HG02642 (cell line): Measurements from ENCODE around the gene DTYMK.

Experiments
- ATAC-seq: cut with Tn5 transposase; IDR thresholded peaks from one replicate; pipeline ENCODE4 v1.9.1; 2021; ENCODE audit warnings: mild to moderate bottlenecking; ENCODE audit not compliant: unreplicated experiment, poor library complexity

Gene DTYMK

GRCh38 chr2:241629762-241630435 lies 56.7 kb downstream of the DTYMK start:
- ATAC-seq = no peak

GRCh38 chr2:241627675-241628074 lies 58.9 kb downstream of the DTYMK start:
- ATAC-seq = no peak
